Measurements from ENCODE around the gene TAL2. TPM values are rescaled to one million over a fixed set of nuclear protein-coding genes. Genes with fewer than 3 reads are reported as not detected.
A peak's percentile ranks its signal among the peaks of the same experiment; 100 is the strongest.

The TAL2 gene
- total and polyA plus RNA-seq, 10 of the 15 experiments (the other 5 are each of a cell fraction or from before 2014, with no cell fraction given): 0.16 to 0.51 (median 0.34) TPM; not detected in 1

DNA sequence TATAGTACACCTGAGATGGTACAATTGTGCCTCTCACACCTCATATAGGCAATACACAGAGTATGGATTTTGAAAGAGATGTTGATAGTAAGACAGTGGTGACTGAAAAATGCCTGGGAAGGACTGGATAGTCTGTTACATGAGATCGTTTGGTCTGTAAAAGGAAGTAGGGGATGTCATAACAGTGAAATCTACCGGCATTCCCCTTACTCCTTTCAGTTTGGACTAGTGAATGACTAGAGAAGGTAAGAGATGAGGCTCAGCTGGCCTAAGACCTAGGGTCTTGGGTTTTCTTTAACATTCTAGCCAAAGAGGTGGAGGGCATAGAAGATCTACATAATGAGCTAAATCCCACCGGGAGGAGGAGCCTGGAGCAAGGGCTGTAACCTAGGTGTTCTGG lies 8.1 kb downstream of the TAL2 start:
- WGBS (ENCODE audit: insufficient coverage, insufficient replicate concordance, low lambda C conversion rate, missing lambda C conversion rate): 67% methylated on average over 3 of the region's 3 CpGs
- DNase-seq (ENCODE audit: low read depth, low spot score) (no peak), FAIRE-seq (no peak), ATAC-seq (0 out of 3 replicates have a peak, but pooled peaks have one; percentile 34)
- no peaks in the 10 kb centered on the region for H4K20me1 ChIP-seq (ENCODE audit: control insufficient read depth, insufficient read depth)
- H3K9ac ChIP-seq (ENCODE audit: control insufficient read depth, insufficient read depth, low read length): no peak overlapping the region
- ChIA-PET RAD21 (ENCODE audit: unreplicated experiment) (no interaction called here), SMC1A (ENCODE audit: uncharacterized antibody, unreplicated experiment) (no interaction called here), CTCF (no interaction called here), POLR2A (no interaction called here)
- H3K9me3 ChIP-seq (replicated peaks; ENCODE audit: control insufficient read depth, insufficient read depth, low read length): peaks cover 1% of the 10 kb centered on the region; the same call in 2 of the 3 replicates
- H3K27ac ChIP-seq (ENCODE audit: control insufficient read depth, insufficient read depth): no peak overlapping the region
- BruUV-seq (replicated peaks): no TSS peak
- H3K36me3 ChIP-seq (ENCODE audit: control insufficient read depth in 2 of 2, insufficient read depth in 2 of 2, low read length in 1 of 2): no peaks in the 10 kb centered on the region
- H3K4me1 ChIP-seq (ENCODE audit: control insufficient read depth, insufficient read depth, low read length): peaks cover 4% of the 10 kb centered on the region; the same call in 1 of the 2 replicates
- H2AFZ ChIP-seq (ENCODE audit: control insufficient read depth, low read depth, low read length): peak overlapping the region; percentile 26; the same call in 1 of the 2 replicates
- no peaks in the 10 kb centered on the region for H3K27me3 ChIP-seq (replicated peaks in 1 of 2; ENCODE audit: control insufficient read depth in 2 of 2, insufficient read depth in 2 of 2, low read length in 1 of 2)
- no peak overlapping the region for H3K4me2 ChIP-seq (ENCODE audit: control insufficient read depth, insufficient read depth)
- H3K4me3 ChIP-seq: no peak overlapping the region
- no peak for TF ChIP-seq EZH2 (IDR thresholded peaks at IDR 0.05; ENCODE audit: borderline replicate concordance, control insufficient read depth, low read depth, low read length)
- no peak for TF ChIP-seq EGR1 (IDR thresholded peaks at IDR 0.05; ENCODE audit: borderline replicate concordance in 1 of 2, low read depth in 2 of 2, low read length in 2 of 2)
- no peak for TF ChIP-seq FOS (IDR thresholded peaks at IDR 0.05; ENCODE audit: borderline replicate concordance, extremely low read depth, insufficient read length)
- TF ChIP-seq CREM (IDR thresholded peaks at IDR 0.05; ENCODE audit: low read depth): no peak
- TF ChIP-seq SPI1 (IDR thresholded peaks at IDR 0.05; ENCODE audit: borderline replicate concordance, insufficient read depth, low read depth, low read length): no peak
- no peak for TF ChIP-seq WRNIP1 (IDR thresholded peaks at IDR 0.05; ENCODE audit: borderline replicate concordance, low read depth, low read length)
- TF ChIP-seq POLR2AphosphoS2 (IDR thresholded peaks at IDR 0.05; ENCODE audit: low read depth, low read length): no peak
- TF ChIP-seq SREBF1 (IDR thresholded peaks at IDR 0.05; ENCODE audit: low read length): no peak
- no peaks in the 10 kb centered on the region for H3K79me2 ChIP-seq (ENCODE audit: control insufficient read depth, insufficient read depth, low read length)
- intact Hi-C loops (cut with micrococcal nuclease; ENCODE audit: unreplicated experiment) (no loop called here), in situ Hi-C loops (cut with MboI) (no loop called here)

DNA sequence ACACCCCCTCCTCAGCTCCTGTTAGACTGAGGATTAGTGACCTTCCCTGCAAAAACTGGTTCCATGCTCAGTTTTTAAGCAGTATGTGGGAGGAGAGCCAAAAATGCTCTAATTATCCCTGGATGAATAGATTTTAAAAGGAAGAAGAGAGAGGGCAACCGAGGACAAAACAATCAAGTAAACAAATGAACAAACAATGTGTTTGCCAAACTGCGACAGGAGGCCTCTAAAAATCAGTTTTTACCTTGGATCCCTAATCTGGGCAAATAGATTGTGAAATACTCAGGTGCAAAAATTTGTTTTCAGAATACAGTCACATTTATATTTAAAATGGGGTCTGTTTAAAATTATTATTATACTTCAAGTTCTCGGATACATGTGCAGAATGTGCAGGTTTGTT lies 8.5 kb downstream of the TAL2 start:
- no peaks in the 10 kb centered on the region for H4K20me1 ChIP-seq (ENCODE audit: control insufficient read depth, insufficient read depth)
- H3K4me1 ChIP-seq (ENCODE audit: control insufficient read depth, insufficient read depth, low read length): peaks cover 4% of the 10 kb centered on the region; the same call in 1 of the 2 replicates
- 82% methylated on average over 3 of the region's 3 CpGs for WGBS (ENCODE audit: insufficient coverage, insufficient replicate concordance, low lambda C conversion rate, missing lambda C conversion rate)
- in situ Hi-C loops (cut with MboI): no loop called here
- H3K9me3 ChIP-seq (replicated peaks; ENCODE audit: control insufficient read depth, insufficient read depth, low read length): peaks cover 1% of the 10 kb centered on the region; the same call in 2 of the 3 replicates
- intact Hi-C loops (cut with micrococcal nuclease; ENCODE audit: unreplicated experiment): no loop called here
- H3K36me3 ChIP-seq (ENCODE audit: control insufficient read depth in 2 of 2, insufficient read depth in 2 of 2, low read length in 1 of 2): no peaks in the 10 kb centered on the region
- FAIRE-seq (no peak), DNase-seq (ENCODE audit: low read depth, low spot score) (no peak), ATAC-seq (no peak)
- no peak overlapping the region; the same call in 1 of the 2 replicates for H2AFZ ChIP-seq (ENCODE audit: control insufficient read depth, low read depth, low read length)
- H3K79me2 ChIP-seq (ENCODE audit: control insufficient read depth, insufficient read depth, low read length): no peaks in the 10 kb centered on the region
- SMC1A ChIA-PET (ENCODE audit: uncharacterized antibody, unreplicated experiment): no interaction called here
- RAD21 ChIA-PET (ENCODE audit: unreplicated experiment): no interaction called here
- H3K27ac ChIP-seq (ENCODE audit: control insufficient read depth, insufficient read depth): no peak overlapping the region
- BruUV-seq (replicated peaks): no TSS peak
- no peak overlapping the region for H3K4me3 ChIP-seq
- H3K4me2 ChIP-seq (ENCODE audit: control insufficient read depth, insufficient read depth): no peak overlapping the region
- CTCF ChIA-PET: no interaction called here
- POLR2A ChIA-PET: no interaction called here
- H3K27me3 ChIP-seq (replicated peaks in 1 of 2; ENCODE audit: control insufficient read depth in 2 of 2, insufficient read depth in 2 of 2, low read length in 1 of 2): no peaks in the 10 kb centered on the region
- H3K9ac ChIP-seq (ENCODE audit: control insufficient read depth, insufficient read depth, low read length): no peak overlapping the region
- TF ChIP-seq MYB (IDR thresholded peaks at IDR 0.05; ENCODE audit: borderline replicate concordance, low read depth, low read length) (no peak), TCF12 (IDR thresholded peaks at IDR 0.05; ENCODE audit: low read depth, low read length) (no peak), GATAD2B (conservative IDR thresholded peaks at IDR 0.05; ENCODE audit: low read depth) (no peak), CBFB (IDR thresholded peaks at IDR 0.05; ENCODE audit: low read depth) (no peak), BRCA1 (IDR thresholded peaks at IDR 0.05; ENCODE audit: low read depth, low read length) (no peak), RB1 (IDR thresholded peaks at IDR 0.05; ENCODE audit: borderline replicate concordance) (no peak), MAX (IDR thresholded peaks at IDR 0.05; ENCODE audit: low read depth, low read length) (no peak), CBX3 (IDR thresholded peaks at IDR 0.05; ENCODE audit: borderline replicate concordance, low read depth) (no peak)
- TF ChIP-seq, protein P1, sequence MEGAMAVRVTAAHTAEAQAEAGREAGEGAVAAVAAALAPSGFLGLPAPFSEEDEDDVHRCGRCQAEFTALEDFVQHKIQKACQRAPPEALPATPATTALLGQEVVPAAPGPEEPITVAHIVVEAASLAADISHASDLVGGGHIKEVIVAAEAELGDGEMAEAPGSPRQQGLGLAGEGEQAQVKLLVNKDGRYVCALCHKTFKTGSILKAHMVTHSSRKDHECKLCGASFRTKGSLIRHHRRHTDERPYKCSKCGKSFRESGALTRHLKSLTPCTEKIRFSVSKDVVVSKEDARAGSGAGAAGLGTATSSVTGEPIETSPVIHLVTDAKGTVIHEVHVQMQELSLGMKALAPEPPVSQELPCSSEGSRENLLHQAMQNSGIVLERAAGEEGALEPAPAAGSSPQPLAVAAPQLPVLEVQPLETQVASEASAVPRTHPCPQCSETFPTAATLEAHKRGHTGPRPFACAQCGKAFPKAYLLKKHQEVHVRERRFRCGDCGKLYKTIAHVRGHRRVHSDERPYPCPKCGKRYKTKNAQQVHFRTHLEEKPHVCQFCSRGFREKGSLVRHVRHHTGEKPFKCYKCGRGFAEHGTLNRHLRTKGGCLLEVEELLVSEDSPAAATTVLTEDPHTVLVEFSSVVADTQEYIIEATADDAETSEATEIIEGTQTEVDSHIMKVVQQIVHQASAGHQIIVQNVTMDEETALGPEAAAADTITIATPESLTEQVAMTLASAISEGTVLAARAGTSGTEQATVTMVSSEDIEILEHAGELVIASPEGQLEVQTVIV (IDR thresholded peaks at IDR 0.05; ENCODE audit: borderline replicate concordance, partially characterized antibody): no peak
